H1 (cell line): ENCODE measurements around the gene KLK10.

Experiments
- EZH2 ChIP-seq: fragments of 200-600 bp; sonication (generic); IDR thresholded peaks from 2 replicates; pipeline ENCODE4 v1.7.1; 2012; ENCODE audit warnings: low read depth, mild to moderate bottlenecking, moderate library complexity, low read length, inconsistent platforms; ENCODE audit not compliant: severe bottlenecking
- JUND ChIP-seq: IDR thresholded peaks from 2 replicates; pipeline ENCODE4 v1.6.1; 2011; ENCODE audit warnings: mild to moderate bottlenecking, improper control_type of control experiment, low read length
- NANOG ChIP-seq: IDR thresholded peaks from 2 replicates; pipeline ENCODE4 v1.6.1; 2011; ENCODE audit warnings: low read length, low read depth, mild to moderate bottlenecking, inconsistent platforms; ENCODE audit not compliant: insufficient read depth, poor library complexity, severe bottlenecking
- POLR2A ChIP-seq, 2 experiments: IDR thresholded peaks; 1 replicate in 1 of 2; 2 replicates in 1 of 2; pipeline ENCODE4 v1.6.1; 2011; ENCODE audit warnings: low read depth in 2 of 2, low read length in 2 of 2, mild to moderate bottlenecking in 2 of 2; ENCODE audit errors: control extremely low read depth in 1 of 2
- RFX5 ChIP-seq: IDR thresholded peaks from 2 replicates; pipeline ENCODE4 v1.6.1; 2011; ENCODE audit warnings: low read depth, low read length, improper control_type of control experiment, borderline replicate concordance
- SP1 ChIP-seq: IDR thresholded peaks from 2 replicates; pipeline ENCODE4 v1.6.1; 2011; ENCODE audit warnings: low read depth, low read length
- SP4 ChIP-seq: IDR thresholded peaks from 2 replicates; pipeline ENCODE4 v1.6.1; 2012; ENCODE audit warnings: low read length, inconsistent platforms
- TEAD4 ChIP-seq: IDR thresholded peaks from 2 replicates; pipeline ENCODE4 v1.6.1; 2012; ENCODE audit warnings: low read depth, low read length, inconsistent platforms, mixed read lengths
- YY1 ChIP-seq: IDR thresholded peaks from 2 replicates; pipeline ENCODE4 v1.6.1; 2011; ENCODE audit warnings: low read depth, mild to moderate bottlenecking, low read length
- TF ChIP-seq, protein P1 (sequence below), 3 experiments: IDR thresholded peaks; 1 replicate in 2 of 3; 2 replicates in 1 of 3; pipeline versions ENCODE4 v1.5.1 to v1.6.1; 2011; ENCODE audit warnings: low read length in 3 of 3, mild to moderate bottlenecking in 3 of 3, inconsistent platforms in 2 of 3, low read depth in 1 of 3, moderate library complexity in 1 of 3; ENCODE audit not compliant: insufficient read depth in 1 of 3; ENCODE audit errors: control extremely low read depth in 1 of 3

DNA sequence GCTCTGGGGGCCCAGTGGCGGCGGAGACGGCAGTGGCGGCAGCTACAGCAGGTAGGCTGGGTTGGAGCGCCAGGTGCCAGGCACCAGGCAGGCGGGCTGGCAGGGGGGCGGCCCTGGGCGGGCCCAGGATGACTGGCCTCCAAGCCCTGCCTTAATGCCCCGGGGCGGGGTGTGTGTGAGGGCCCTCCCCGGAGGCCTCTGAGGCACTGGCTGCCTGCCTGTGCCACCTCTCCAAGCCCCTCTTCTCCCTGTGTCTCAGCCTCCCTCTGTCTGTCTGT, 7.0 kb upstream of the KLK10 start, which contains the start of gene KLK11:
- no peak for TF ChIP-seq SP4
- TF ChIP-seq, protein P1, sequence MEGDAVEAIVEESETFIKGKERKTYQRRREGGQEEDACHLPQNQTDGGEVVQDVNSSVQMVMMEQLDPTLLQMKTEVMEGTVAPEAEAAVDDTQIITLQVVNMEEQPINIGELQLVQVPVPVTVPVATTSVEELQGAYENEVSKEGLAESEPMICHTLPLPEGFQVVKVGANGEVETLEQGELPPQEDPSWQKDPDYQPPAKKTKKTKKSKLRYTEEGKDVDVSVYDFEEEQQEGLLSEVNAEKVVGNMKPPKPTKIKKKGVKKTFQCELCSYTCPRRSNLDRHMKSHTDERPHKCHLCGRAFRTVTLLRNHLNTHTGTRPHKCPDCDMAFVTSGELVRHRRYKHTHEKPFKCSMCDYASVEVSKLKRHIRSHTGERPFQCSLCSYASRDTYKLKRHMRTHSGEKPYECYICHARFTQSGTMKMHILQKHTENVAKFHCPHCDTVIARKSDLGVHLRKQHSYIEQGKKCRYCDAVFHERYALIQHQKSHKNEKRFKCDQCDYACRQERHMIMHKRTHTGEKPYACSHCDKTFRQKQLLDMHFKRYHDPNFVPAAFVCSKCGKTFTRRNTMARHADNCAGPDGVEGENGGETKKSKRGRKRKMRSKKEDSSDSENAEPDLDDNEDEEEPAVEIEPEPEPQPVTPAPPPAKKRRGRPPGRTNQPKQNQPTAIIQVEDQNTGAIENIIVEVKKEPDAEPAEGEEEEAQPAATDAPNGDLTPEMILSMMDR (IDR thresholded peaks at IDR 0.05; ENCODE audit: control extremely low read depth in 1 of 3, insufficient read depth in 1 of 3, low read depth in 1 of 3, low read length in 3 of 3) = no peak
- no peak for TF ChIP-seq RFX5
- TF ChIP-seq POLR2A (IDR thresholded peaks at IDR 0.05; ENCODE audit: control extremely low read depth in 1 of 2, low read depth in 2 of 2, low read length in 2 of 2) = no peak
- no peak for TF ChIP-seq JUND
- no peak for TF ChIP-seq SP1
- TF ChIP-seq NANOG = no peak
- TF ChIP-seq EZH2 = no peak
- no peak for TF ChIP-seq TEAD4
- no peak for TF ChIP-seq YY1
